Measurements from ENCODE around the gene MUC2.

Gene MUC2

GRCh38 chr11:1088927-1089737 lies 14.5 kb downstream of the MUC2 start:
- no peak for DNase-seq

DNA sequence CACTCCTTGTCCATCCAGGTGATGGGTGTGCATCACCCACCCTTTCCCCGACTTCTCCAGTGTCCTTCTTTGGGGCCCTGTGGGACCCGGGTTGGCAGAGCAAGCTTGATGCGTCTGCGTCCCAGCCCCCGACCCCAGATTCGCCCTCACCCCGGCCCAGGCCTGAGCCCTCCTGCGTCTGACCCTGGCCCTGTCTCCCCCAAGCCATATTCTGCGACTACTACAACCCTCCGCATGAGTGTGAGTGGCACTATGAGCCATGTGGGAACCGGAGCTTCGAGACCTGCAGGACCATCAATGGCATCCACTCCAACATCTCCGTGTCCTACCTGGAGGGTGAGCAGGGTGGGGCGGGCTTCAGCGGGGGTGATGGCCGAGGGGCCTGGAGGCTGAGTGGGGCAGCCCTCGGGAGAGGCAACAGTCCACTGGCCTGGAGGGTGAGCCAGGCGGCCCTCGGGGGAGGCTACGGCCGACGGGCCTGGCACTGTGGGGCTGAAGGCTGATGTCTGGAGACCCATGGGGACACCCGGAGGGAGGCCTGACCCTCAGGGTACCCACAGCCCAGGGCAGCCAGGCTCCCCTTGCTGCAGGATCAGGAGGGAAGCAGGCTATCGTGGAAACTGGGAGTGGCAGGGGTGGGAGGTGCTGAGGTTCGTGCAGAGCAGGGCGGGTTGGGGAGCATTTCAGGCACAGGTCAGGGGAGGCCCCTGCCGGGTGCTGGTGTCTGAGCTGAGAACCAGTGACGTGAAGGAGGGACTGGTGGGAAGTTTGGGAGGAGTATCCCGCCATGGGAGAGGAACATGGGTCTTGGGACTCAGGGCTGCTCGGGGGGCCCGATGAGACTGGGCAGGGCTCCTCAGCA lies 15.3 kb downstream of the MUC2 start:
- no peak for DNase-seq

GRCh38 chr11:1090600-1091331 lies 16.1 kb downstream of the MUC2 start:
- DNase-seq: no peak

GRCh38 chr11:1091332-1092083 lies 16.8 kb downstream of the MUC2 start:
- no peak for DNase-seq

- no peak for DNase-seq
Observed at GRCh38 chr11:1092145-1092670, 17.5 kb downstream of the MUC2 start.

DNA sequence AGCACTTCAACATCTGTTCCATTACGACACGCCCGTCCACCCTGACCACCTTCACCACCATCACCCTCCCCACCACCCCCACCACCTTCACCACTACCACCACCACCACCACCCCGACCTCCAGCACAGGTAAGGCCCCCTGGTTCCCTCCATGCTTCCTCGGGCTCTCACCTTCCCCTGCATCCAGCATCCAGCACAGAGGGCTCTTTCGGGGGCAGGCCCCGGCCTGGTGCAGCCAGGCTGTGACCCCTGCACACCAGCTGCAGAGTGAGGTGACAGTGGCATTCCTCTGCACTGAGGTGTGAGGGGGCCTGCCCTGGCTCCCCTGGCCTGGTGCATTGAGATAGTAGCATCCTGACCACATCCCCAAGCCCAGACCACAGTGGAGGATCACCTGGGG lies 18.2 kb downstream of the MUC2 start:
- no peak for DNase-seq

GRCh38 chr11:1099519-1100355 lies 25.1 kb downstream of the MUC2 start:
- DNase-seq: no peak

- no peak for DNase-seq
Observed at GRCh38 chr11:1100417-1101245, 26.0 kb downstream of the MUC2 start.

GRCh38 chr11:1101318-1102089 lies 26.8 kb downstream of the MUC2 start:
- no peak for DNase-seq

DNA sequence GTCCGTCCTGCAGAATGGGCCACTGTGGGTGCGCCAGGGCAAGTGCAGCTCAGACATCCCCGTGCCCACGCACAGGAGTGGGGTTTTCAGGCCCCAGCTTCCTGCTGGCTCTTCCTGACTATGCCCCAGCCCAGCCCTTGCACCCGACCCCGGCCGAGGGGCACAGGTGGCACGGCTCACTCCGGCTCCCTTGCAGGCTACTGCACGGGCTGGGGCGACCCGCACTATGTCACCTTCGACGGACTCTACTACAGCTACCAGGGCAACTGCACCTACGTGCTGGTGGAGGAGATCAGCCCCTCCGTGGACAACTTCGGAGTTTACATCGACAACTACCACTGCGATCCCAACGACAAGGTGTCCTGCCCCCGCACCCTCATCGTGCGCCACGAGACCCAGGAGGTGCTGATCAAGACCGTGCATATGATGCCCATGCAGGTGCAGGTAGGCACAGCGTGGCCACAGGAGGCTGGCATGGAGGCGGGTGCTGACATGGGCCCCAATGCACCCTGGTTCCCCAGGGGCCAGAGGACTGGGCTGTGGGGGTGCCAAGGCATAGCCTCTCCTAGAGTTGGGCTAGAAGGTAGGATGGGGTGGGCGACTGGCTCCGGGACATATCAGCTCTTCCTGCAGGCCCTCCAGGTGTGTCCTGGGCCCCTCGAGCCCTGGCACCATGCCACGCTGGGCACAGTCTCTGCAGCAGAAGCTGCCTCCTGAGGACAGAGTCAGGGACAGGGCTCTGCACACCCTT lies 27.7 kb downstream of the MUC2 start:
- no peak for DNase-seq

DNA sequence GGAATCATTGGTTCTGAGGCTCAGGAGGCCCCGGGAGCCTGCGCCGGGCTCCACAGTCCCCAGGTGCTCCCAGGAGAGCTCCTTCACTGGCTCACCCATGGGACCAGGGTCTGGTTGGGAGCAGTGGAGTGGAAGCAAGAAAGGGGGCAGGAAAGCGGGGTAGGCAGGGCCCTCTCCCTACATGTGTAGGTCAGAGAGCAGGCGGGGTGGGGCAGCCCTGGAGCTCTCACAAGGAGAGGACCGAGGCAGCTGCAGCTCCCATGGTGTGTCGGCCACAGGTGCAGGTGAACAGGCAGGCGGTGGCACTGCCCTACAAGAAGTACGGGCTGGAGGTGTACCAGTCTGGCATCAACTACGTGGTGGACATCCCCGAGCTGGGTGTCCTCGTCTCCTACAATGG lies 28.3 kb downstream of the MUC2 start:
- no peak for DNase-seq

DNA sequence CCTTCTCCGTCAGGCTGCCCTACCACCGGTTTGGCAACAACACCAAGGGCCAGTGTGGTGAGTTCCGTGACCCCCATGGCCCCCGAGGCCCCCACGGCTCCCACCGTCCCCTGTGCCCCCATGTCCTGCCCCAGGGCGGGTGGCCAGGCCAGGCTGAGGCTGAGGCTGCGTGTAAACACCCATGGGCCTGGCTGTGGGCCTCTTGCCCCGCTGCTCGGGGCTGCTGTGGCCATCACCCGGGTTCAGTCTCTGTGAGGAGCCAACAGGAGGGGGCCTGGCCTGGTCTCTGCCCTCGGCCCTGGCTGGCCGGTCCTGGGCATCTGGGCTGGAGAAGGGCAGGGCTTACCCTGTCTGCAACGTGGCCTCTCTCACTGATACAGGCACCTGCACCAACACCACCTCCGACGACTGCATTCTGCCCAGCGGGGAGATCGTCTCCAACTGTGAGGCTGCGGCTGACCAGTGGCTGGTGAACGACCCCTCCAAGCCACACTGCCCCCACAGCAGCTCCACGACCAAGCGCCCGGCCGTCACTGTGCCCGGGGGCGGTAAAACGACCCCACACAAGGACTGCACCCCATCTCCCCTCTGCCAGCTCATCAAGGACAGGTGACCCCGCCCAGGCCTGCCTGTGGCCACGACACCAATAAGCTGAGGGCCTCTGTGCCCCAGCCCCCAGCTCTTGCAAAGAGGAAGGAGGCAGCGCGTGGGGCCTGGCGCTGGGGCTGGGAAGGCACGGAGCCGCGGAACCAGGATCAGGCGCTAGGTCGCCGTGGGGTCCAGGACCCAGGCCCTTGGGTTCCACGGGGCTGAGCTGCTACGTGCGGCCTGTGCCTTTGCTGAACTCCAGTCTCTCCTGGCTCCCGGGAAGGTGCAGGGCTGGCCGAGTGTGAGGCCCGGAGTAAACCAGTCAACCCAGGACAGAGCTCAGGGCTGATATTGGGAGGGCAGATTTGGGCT lies 29.0 kb downstream of the MUC2 start:
- DNase-seq: no peak

- no peak for DNase-seq
Observed at GRCh38 chr11:1104411-1105182, 29.9 kb downstream of the MUC2 start.

GRCh38 chr11:1105183-1105565 lies 30.5 kb downstream of the MUC2 start:
- no peak for DNase-seq

- DNase-seq: no peak
Observed at GRCh38 chr11:1106387-1106786, 31.7 kb downstream of the MUC2 start.

GRCh38 chr11:1107316-1108245 lies 32.9 kb downstream of the MUC2 start:
- no peak for DNase-seq

Data from NCI-H1417 (cell line).